ELR (cell line): ENCODE data around the gene LPIN3.

Source experiments
- DNase-seq: peaks from one replicate; pipeline ENCODE4 v3.0.0-alpha.2; 2015; ENCODE audit warnings: low read depth

LPIN3 gene

DNA sequence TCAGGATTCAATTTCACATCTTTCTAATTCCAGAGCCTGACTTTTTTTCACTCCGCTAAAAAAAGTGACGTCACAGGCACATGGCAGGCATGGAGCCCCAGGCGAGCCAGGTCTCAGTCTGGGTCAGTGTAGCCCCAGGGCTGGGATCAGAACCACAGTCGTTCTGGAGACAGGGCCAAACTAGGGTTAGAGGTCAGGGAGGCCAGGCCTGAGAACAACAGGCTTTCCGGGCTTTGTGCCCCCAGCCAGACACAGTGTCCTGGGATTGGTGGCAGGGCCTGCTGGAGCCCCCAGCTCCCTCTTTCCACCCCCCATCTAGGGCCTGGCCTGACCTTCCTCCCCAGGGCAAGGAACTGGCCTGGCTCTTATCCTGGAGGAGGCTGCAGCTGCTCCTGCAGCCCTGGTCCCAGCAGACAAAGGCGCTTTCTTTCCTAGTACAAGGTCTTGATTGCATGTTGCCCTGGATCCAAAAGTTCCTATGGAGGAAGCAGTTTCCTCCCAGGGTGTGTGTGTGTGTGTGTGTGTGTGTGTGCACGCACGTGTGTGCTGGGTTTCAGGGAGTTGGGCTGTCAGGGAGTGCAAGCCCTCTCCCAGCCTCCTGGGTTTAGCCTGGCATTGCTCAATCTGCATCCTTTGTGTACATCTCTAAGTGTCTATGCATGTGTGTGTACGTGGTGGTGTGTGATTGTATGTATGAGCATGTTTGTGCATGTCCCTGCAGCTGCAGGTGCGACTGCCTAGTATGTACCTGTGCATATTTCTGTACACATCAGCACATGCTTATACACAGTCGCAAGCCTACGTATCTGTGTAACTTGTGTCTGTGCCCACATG lies 52.5 kb downstream of the LPIN3 start:
- peak; percentile 30 for DNase-seq

DNA sequence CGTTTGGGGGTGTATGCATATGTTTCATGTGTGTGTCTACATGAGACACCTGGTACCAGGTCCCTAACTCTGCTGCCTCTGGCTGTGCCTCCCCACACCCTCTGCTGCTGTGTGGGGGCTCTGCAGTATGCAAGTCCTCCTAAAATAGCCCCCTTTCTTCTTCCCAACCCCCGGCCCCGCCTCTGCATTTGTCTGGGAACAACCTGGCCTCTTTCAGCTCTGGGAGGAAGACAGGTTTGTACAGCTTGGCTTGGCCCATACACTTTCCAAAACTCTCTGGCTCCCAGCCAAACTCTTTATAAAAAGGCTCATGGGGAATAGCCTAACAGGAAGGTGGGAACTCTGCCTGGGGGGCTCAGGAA lies 53.1 kb downstream of the LPIN3 start:
- DNase-seq = no peak

DNA sequence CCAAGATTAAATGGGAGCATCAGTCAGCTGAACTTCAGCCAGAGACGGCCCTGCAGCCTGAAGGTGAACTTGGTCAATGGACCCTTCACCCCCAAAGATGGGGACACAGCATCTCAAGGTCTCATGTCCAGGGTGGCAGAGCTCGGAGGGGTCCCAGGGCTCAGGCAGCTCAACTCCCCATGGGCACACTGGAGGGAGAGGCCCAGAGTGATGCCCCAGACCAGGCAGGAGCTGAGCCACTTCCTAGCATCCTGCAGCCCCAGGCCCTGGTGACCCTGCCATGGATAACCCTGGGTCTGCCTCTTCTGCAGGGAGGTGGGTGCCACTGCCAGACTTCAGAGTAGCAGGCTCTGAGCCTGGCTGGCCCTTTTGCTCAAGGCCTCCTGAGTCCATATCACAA lies 53.5 kb downstream of the LPIN3 start:
- DNase-seq = no peak

DNA sequence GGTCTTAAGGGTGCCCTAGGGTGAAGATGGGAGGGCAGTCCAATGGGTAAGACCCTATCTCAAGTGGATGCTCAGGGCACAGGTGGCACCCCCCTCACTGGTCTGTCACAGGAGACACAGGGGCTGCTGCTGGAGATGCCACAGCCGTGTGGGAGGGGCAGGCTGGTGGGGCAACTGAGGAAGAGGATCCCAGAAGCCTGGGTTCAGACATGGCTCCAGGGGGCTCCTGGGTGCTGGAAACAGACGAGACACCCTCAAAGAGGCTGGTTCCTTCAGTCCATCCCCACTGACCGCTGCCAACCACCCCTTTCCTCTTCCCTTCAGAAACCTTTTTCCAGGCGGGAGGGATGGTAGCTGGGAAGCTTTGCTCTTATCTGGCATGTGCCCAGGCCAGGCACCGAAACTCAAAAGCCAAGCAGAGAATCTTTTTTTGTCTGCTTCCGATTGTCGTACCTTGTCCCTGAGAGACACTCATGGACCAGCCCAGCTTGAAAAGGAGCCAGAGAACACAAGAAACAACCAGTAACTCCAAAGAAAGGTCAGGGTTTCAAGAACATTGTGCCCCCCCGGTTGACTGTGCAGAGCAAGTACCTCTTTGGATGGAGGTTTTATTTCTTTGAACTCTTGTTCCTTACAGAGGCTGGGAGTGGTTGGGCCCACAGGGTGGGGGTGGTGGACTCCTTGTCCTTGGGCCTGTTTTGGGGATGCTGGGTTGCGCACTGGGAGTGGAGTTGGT lies 54.5 kb downstream of the LPIN3 start:
- DNase-seq = no peak

DNA sequence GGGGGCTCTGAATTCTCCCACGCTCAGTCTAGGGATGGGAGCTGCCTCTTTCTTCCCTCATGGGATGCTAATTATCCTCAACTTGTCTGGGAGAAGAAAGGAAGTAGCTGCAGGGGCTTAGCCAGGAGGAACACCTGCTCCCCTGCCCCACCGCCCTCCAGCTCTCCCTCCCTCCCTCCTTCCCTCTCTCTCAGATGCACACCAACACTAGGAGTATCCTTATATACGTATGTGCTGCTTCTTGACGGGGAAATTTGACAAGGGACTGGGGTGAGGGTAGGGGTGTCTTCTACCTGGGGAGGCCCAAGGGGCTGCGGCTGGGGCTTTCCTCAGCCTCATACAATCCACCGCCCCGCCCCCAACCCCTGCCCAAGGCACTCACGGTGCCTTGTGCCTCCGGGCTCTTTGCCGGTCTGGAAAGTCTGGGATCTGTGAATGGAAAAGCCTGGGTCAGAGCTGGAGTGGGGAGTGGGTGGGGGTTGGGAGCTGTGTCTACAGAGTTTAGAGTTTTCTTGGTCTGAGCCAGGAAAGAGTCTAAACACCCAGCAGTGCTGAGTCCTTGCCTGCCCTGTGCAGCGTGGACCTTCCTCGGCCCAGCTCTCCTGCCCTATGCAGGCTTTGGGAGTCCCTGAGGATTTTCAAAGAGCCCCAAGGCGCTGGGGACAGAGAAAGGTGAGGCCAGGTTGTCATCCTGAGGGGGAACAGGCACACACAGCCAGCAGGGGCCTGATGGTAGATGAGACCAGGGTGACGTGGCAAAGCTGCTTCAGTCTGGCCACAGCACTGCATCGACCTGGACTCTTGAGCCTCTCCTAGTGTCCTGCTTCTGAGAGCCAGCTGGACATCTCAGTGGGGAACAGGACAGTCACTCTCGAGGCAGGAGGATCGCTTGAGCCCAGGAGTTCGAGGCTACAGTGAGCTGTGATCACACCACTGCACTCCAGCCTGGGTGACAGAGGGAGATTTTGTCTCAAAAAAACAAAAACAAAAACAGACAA lies 55.3 kb downstream of the LPIN3 start:
- DNase-seq = peak; percentile 50

DNA sequence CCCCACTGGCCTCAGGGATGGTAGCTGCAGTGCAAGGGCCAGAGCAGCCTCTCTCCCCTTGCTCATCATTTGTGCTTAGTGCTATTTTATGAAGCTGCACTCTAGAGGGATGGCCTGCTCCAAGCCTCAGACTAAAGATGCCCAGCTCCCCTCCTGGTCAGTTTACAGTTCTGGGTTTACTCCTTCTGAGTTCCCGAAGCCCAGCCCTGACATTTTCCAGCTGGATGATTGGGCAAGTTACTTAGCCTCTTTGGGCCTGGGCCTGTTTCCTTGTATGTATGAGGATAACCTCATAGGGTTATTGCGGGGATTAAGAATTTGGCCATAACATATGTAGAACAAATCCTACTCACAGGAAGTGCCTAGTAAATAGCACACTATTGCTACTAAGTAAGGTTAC lies 57.8 kb downstream of the LPIN3 start:
- DNase-seq = no peak

DNA sequence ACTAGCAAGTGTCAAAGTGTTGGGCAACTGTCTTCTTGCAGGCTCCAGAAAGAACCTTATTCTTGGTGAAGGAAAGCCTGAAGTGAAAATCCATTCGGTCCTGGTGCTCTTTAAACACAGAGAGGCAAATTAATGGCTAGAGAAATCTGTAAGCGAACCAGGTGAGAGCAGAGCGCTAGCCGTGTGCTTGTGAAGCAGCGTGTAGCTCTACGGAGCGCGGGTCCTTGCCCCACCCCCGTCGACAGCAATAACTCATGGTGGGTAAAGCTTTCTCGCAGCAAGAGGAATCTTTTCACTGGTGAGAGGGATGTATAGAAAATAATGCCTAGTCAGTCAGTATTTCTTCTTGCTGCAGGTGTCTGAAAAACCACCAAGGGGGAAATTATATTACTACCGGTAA lies 63.0 kb downstream of the LPIN3 start:
- DNase-seq = no peak

DNA sequence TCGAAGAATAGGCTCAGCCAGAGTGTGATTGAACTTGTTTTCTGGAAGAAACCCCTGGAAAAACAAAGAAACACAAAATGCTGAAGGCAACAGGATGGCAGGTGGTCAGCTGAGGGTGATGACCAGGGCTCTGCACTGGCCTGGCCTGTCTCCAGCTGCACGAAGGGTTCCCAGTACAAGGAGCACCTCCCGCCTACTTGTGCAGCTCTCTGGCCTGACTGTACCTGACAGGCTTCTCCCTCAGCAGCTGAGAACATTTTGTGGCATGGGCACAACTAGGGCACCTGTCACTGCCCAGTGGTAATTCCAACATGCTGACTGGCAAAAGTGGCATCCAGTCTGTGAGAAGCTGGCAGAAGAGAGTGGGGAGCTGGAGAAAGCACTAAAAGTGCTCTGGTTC lies 64.8 kb downstream of the LPIN3 start:
- no peak for DNase-seq

DNA sequence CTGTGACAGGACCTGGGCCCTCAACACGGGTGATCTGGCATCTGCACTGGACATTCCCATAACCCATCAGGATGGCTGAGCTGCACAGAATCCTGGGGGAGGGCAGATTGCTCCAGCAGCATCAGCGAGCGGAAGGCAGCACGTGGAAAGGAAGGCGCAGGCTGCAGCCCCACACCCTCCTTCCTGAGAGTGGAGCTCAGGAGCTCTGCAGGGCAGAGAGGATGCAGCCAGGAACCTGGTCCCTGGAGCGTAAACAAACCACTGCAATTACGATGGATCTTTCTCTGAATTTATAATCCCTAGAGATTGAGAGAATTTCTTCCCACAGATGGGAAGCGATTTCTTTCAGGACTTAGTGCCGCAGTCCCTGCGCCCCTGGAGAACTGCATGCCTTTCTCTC lies 65.7 kb downstream of the LPIN3 start:
- no peak for DNase-seq

DNA sequence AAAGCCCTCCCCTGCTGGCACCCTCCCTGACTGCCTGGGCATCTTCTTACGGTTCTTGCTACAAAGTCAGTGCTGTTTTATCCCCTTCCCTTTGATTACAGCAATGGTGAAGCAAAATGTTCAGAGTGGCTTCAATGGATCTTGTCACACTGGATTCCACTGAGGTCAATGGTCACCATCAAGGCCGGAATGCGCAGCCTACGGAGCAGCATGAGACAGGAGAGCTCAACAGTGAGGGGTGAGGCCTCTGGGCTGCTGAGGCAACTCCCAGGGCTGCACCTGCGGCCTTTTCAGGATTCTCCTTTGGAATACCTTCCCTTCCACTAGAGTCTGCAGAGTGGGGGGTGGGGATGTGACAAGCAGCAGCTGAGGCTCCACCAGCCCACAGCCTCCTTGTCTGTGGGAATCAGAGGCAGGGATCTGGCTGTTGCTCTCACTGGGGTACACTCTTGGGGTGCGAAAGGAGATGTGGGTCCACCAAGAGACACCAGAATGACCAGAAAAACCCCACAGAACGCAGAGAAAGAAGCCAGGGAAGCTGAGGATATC lies 66.3 kb downstream of the LPIN3 start:
- no peak for DNase-seq

DNA sequence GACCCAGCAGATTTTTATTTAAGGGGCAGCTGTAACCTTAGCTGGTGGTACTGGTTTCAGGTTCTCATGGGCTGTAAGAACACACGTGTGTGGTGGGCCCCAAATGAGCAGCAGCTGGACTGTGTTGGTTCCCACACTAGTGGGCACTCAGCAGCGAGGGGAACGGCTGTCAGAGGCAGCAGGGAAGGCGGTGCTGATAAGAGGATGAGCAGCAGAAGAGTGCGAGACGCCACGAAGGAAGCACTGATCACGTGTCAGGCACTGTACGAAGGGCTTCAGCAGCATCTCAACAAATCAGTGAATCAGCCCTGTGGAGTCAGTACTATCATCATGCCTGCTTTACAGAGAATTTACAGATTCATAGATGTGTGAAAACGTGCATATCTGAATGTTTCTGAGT lies 67.0 kb downstream of the LPIN3 start:
- no peak for DNase-seq

DNA sequence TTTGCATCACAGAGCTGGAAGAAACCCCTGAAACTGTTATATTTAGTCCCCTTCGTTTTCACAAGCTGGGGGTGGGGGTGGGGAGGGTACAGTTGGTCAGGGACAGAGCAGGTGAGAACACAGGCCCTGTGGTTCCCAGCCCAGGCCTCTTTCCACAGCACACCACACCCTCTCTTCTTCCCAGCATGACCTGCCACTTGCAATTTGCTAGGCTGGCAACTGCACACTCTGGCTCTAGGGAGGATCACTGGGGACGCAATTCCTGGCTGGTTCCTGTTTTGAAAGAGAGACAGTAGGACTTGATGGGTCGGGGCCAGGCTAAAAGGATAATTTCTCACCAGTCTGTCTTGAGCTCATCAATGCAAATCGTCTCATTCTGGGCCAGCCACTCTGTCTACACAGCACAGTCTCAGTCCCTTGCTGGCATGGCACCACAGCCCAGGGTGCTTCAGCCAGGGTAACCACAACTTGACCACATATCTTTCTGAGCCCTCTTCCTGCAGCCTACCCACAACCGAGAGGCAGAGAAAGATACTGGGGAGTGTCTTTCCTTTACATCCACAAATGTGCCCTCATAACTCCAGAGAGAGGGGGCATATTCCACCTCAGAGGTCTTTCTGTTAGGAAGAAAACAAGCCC lies 67.7 kb downstream of the LPIN3 start:
- DNase-seq = no peak

DNA sequence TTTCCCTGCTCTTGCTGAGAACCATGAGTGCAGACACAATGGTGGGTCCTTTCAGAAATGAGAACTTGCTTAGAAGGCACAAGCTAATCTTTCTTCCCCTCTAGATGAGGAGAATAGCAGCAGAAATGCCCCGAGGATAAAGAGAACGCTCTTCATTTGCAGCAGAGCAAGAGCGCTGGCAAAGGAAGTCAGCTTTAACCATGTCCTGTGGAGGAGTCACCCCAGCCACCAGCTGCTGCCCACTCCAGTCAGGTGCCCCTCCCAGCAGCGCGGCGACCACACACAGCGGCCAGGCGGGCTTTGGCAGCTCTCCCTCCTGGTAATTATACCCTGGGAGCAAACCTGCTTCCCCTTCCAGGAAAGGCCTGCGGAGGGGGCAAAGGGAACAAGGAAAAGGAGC lies 68.4 kb downstream of the LPIN3 start:
- no peak for DNase-seq
